Measurements from ENCODE around the gene KLHL25. TPM values are rescaled to one million over a fixed set of nuclear protein-coding genes. Genes with fewer than 3 reads are reported as not detected.
A peak's percentile ranks its signal among the peaks of the same experiment; 100 is the strongest.

The KLHL25 gene
- total and polyA plus RNA-seq, 2 of the 13 experiments (the other 11 are each of a cell fraction or from before 2014, with no cell fraction given), result 3.7 to 8.2 TPM

DNA sequence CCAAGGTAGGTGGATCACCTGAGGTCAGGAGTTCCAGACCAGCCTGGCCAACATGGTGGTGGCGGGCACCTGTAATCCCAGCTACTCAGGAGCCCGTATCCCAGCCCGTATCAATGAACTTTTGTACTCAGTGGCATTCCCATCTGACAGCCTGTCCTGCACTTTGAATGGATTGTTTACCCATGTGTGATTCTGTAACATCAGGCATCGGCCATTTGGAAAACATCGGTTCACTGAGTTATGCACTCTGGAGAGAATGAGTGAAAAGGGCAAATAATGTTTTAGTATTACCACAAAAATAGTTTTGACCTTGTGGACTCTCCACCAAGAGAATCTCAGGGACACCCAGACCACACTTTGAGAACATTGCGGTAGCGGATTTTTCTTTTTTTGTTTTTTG is 13.6 kb downstream of the KLHL25 start (continued):
- TF ChIP-seq, protein P1, sequence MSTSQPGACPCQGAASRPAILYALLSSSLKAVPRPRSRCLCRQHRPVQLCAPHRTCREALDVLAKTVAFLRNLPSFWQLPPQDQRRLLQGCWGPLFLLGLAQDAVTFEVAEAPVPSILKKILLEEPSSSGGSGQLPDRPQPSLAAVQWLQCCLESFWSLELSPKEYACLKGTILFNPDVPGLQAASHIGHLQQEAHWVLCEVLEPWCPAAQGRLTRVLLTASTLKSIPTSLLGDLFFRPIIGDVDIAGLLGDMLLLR (CRISPR knock-in tag; IDR thresholded peaks at IDR 0.05), result no peak
- TF ChIP-seq ZBTB7B (CRISPR knock-in tag; IDR thresholded peaks at IDR 0.05) (no peak), PHF5A (CRISPR knock-in tag; IDR thresholded peaks at IDR 0.05; ENCODE audit: low read depth, unreplicated experiment) (no peak), CCAR2 (optimal IDR thresholded peaks at IDR 0.05; ENCODE audit: low read depth, low read length) (no peak), EZH2 (conservative IDR thresholded peaks at IDR 0.05; ENCODE audit: low read depth, low read length) (no peak), GATAD1 (CRISPR knock-in tag; IDR thresholded peaks at IDR 0.05) (peak; percentile 29; the same call in 1 of the 2 replicates), PPARG (CRISPR knock-in tag; conservative IDR thresholded peaks at IDR 0.05) (peak; percentile 74; the same call in 1 of the 2 replicates), FOXK2 (IDR thresholded peaks at IDR 0.05) (peak; percentile 65), ZSCAN12 (CRISPR knock-in tag; IDR thresholded peaks at IDR 0.05) (no peak), FOXO1 (CRISPR knock-in tag; IDR thresholded peaks at IDR 0.05) (peak; percentile 79; the same call in 1 of the 2 replicates), ZNF781 (CRISPR knock-in tag; IDR thresholded peaks at IDR 0.05; ENCODE audit: borderline replicate concordance, not compliant biosample characterization) (no peak), ZBTB20 (CRISPR knock-in tag; IDR thresholded peaks at IDR 0.05; ENCODE audit: borderline replicate concordance, low read depth) (no peak), ZNF550 (CRISPR knock-in tag; IDR thresholded peaks at IDR 0.05; ENCODE audit: borderline replicate concordance) (no peak), POLR2AphosphoS5 (IDR thresholded peaks at IDR 0.05; ENCODE audit: low read depth, low read length) (no peak), ZNF343 (CRISPR knock-in tag; IDR thresholded peaks at IDR 0.05) (no peak), ZNF672 (CRISPR knock-in tag; IDR thresholded peaks at IDR 0.05) (no peak), MIER2 (CRISPR knock-in tag; IDR thresholded peaks at IDR 0.05) (0 out of 2 replicates have a peak, but pooled peaks have one; percentile 22), ZNF749 (CRISPR knock-in tag; IDR thresholded peaks at IDR 0.05; ENCODE audit: borderline replicate concordance) (no peak), SP4 (CRISPR knock-in tag; IDR thresholded peaks at IDR 0.05) (no peak), RAD51 (IDR thresholded peaks at IDR 0.05; ENCODE audit: borderline replicate concordance) (no peak), ZNF766 (CRISPR knock-in tag; IDR thresholded peaks at IDR 0.05; ENCODE audit: borderline replicate concordance) (0 out of 2 replicates have a peak, but pooled peaks have one; percentile 36), RELA (CRISPR knock-in tag; IDR thresholded peaks at IDR 0.05) (no peak), ZNF891 (CRISPR knock-in tag; IDR thresholded peaks at IDR 0.05) (no peak), U2AF1 (optimal IDR thresholded peaks at IDR 0.05; ENCODE audit: low read depth, low read length) (no peak), IRX3 (CRISPR knock-in tag; IDR thresholded peaks at IDR 0.05; ENCODE audit: borderline replicate concordance, low read depth) (no peak), KDM3A (CRISPR knock-in tag; IDR thresholded peaks at IDR 0.05; ENCODE audit: low read depth) (no peak)
- TF ChIP-seq, protein P2, sequence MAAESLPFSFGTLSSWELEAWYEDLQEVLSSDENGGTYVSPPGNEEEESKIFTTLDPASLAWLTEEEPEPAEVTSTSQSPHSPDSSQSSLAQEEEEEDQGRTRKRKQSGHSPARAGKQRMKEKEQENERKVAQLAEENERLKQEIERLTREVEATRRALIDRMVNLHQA (CRISPR knock-in tag; IDR thresholded peaks at IDR 0.05), result no peak
- TF ChIP-seq, protein P3, sequence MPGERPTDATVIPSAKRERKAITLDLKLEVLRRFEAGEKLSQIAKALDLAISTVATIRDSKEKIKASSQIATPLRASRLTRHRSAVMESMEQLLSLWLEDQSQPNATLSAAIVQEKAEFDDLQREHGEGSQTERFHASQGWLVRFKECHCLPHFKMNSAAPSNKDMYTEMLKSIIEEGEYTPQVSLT (CRISPR knock-in tag; IDR thresholded peaks at IDR 0.05; ENCODE audit: borderline replicate concordance, low read depth), result no peak
- TF ChIP-seq, protein P4, sequence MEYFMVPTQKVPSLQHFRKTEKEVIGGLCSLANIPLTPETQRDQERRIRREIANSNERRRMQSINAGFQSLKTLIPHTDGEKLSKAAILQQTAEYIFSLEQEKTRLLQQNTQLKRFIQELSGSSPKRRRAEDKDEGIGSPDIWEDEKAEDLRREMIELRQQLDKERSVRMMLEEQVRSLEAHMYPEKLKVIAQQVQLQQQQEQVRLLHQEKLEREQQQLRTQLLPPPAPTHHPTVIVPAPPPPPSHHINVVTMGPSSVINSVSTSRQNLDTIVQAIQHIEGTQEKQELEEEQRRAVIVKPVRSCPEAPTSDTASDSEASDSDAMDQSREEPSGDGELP (IDR thresholded peaks at IDR 0.05; ENCODE audit: borderline replicate concordance, low read depth), result peak; percentile 85; the same call in 1 of the 2 replicates
- TF ChIP-seq, protein P5, sequence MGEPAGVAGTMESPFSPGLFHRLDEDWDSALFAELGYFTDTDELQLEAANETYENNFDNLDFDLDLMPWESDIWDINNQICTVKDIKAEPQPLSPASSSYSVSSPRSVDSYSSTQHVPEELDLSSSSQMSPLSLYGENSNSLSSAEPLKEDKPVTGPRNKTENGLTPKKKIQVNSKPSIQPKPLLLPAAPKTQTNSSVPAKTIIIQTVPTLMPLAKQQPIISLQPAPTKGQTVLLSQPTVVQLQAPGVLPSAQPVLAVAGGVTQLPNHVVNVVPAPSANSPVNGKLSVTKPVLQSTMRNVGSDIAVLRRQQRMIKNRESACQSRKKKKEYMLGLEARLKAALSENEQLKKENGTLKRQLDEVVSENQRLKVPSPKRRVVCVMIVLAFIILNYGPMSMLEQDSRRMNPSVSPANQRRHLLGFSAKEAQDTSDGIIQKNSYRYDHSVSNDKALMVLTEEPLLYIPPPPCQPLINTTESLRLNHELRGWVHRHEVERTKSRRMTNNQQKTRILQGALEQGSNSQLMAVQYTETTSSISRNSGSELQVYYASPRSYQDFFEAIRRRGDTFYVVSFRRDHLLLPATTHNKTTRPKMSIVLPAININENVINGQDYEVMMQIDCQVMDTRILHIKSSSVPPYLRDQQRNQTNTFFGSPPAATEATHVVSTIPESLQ (CRISPR knock-in tag; conservative IDR thresholded peaks at IDR 0.05), result no peak

Measured in HepG2 (cell line).